ENCODE results near the gene MRPL50. TPM values are rescaled to one million over a fixed set of nuclear protein-coding genes. Genes with fewer than 3 reads are reported as not detected.
"Not testable (repeated sequence)": the region's sequence is repeated elsewhere in the genome, so short reads cannot be mapped to it uniquely, and the experiment has no call there.

The MRPL50 gene
- total RNA-seq, 1 experiment from 2014 or later = 36.4 TPM

GRCh38 chr9:101419863-101420262, 21.4 kb upstream of the MRPL50 start:
- in situ Hi-C loops (cut with HindIII; ENCODE audit: low sequenced_read_pairs) = no loop called here
- no peak for DNase-seq (ENCODE audit: low spot score)

GRCh38 chr9:101418518-101419430, 20.4 kb upstream of the MRPL50 start:
- no peak for DNase-seq (ENCODE audit: low spot score)

GRCh38 chr9:101417977-101418376, 19.6 kb upstream of the MRPL50 start:
- in situ Hi-C loops (cut with HindIII; ENCODE audit: low sequenced_read_pairs) = no loop called here
- no peak for DNase-seq (ENCODE audit: low spot score)

More at GRCh38 chr9:101418518-101419430, 20.4 kb upstream of the MRPL50 start:
- in situ Hi-C loops (cut with HindIII; ENCODE audit: low sequenced_read_pairs) = no loop called here

- no peak for DNase-seq (ENCODE audit: low spot score)
- in situ Hi-C loops (cut with HindIII; ENCODE audit: low sequenced_read_pairs) = no loop called here
These were observed 19.0 kb upstream of the MRPL50 start for GRCh38 chr9:101417389-101417788.

DNA sequence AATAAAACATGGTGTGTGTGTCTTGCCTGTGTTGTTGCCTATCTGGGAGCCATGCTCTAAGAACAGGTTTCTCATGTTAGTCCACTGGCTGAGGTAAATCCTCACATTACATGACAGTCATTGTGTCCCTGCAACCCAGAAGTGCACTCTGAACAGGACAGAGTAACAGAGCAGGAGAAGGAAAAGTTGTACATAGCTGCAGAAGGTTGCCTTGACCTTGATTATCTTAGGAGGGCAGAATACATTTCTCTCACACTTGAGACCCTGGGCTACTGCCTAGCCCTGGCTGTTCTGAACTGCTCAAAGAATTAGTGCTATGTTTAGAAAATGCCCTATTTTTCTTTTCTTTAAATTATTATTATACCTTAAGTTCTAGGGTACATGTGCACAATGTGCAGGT, 17.2 kb upstream of the MRPL50 start:
- DNase-seq (ENCODE audit: low spot score) = no peak
- in situ Hi-C loops (cut with HindIII; ENCODE audit: low sequenced_read_pairs) = no loop called here

DNA sequence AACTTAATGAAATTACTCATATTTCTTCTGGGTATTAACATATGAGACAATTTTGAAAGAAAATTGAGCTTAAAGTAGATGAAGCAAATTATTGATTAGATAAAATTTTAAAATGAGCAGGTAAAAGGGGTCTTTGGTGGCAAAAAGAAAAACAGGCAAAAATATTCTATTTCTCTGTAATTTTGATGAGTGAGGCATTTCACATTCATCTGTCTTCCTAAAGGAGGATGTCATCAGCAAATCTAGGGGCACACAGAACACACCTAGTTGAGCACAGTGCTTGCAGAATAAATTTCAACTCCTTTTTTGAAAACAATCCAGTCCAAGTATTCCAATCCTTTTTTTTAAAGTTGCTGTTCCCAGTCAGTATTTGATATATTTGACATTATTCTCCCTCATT, 16.4 kb upstream of the MRPL50 start:
- in situ Hi-C loops (cut with HindIII; ENCODE audit: low sequenced_read_pairs) = no loop called here
- no peak for DNase-seq (ENCODE audit: low spot score)

- DNase-seq (ENCODE audit: low spot score) = no peak
- in situ Hi-C loops (cut with HindIII; ENCODE audit: low sequenced_read_pairs) = no loop called here
These were observed 10.7 kb upstream of the MRPL50 start for GRCh38 chr9:101409079-101409477.

- in situ Hi-C loops (cut with HindIII; ENCODE audit: low sequenced_read_pairs) = no loop called here
- no peak for DNase-seq (ENCODE audit: low spot score)
These were observed 10.1 kb upstream of the MRPL50 start for GRCh38 chr9:101408374-101409078.

GRCh38 chr9:101403516-101404285, 5.3 kb upstream of the MRPL50 start:
- in situ Hi-C loops (cut with HindIII; ENCODE audit: low sequenced_read_pairs) = no loop called here
- DNase-seq (ENCODE audit: low spot score) = no peak

GRCh38 chr9:101400120-101400519, 1.7 kb upstream of the MRPL50 start:
- in situ Hi-C loops (cut with HindIII; ENCODE audit: low sequenced_read_pairs) = no loop called here
- DNase-seq (ENCODE audit: low spot score) = peak; percentile 20

- in situ Hi-C loops (cut with HindIII; ENCODE audit: low sequenced_read_pairs) = no loop called here
- no peak for DNase-seq (ENCODE audit: low spot score)
These were observed 1.2 kb upstream of the MRPL50 start for GRCh38 chr9:101399643-101399970.

DNA sequence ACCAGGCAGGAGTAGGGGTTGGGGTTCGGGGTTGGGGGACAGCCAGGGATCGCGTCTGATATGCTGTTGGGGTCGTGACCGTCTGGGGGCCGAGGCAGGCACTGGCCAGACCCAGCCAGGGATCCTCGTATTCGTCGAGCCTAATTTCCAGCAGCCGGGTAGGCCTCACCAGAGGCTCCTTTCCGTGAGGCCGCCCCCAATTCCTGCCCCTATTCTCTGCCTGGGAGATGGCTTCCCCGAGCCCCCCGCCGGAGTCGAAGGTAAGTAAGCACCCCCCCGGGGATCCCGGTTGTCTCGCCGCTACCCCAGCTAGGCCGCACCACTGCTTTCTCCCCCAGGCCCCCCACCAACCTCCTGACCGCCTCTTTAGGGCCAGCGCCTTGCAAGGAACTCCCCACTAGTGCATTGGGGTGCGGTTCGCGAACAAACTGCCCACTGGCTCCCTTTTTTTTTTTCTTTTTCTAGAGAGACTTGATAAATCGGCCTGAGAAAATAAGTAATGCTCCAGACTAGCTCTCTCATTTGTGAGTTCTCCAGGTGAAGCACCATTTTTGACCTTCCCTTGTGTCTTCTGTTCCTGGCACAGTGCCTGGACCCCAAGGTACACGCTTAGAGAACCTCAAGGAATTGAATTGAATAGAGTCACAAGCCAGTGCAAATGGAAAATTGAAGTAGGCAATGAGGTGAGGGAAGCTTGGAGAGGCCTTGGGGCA, 668 bp upstream of the MRPL50 start:
- DNase-seq (ENCODE audit: low spot score) = peak; percentile 28
- in situ Hi-C loops (cut with HindIII; ENCODE audit: low sequenced_read_pairs) = no loop called here

- in situ Hi-C loops (cut with HindIII; ENCODE audit: low sequenced_read_pairs) = no loop called here
- DNase-seq (ENCODE audit: low spot score) = no peak
These were observed 711 bp downstream of the MRPL50 start for GRCh38 chr9:101397746-101398067.

GRCh38 chr9:101394687-101395086, 3.7 kb downstream of the MRPL50 start:
- DNase-seq (ENCODE audit: low spot score) = no peak
- in situ Hi-C loops (cut with HindIII; ENCODE audit: low sequenced_read_pairs) = no loop called here

DNA sequence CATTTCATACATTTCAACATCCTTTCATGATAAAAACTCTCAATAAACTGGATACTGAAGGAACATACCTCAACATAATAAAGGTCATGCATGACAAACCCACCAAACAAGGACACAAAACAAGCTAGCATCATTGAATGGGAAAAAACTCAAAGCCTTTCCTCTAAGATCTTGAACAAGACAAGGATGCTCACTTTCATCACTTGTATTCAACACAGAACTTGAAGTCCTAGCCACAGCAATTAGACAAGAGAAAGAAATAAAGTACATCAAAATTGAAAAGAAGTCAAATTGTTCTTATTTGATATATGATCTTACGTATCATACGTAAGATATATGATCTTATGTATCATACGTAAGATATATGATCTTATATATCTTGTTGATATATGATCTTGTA, 5.3 kb downstream of the MRPL50 start:
- in situ Hi-C loops (cut with HindIII; ENCODE audit: low sequenced_read_pairs) = no loop called here
- DNase-seq (ENCODE audit: low spot score) = no peak

GRCh38 chr9:101388507-101388993, 9.9 kb downstream of the MRPL50 start:
- DNase-seq (ENCODE audit: low spot score) = peak; percentile 15
- in situ Hi-C loops (cut with HindIII; ENCODE audit: low sequenced_read_pairs) = no loop called here

DNA sequence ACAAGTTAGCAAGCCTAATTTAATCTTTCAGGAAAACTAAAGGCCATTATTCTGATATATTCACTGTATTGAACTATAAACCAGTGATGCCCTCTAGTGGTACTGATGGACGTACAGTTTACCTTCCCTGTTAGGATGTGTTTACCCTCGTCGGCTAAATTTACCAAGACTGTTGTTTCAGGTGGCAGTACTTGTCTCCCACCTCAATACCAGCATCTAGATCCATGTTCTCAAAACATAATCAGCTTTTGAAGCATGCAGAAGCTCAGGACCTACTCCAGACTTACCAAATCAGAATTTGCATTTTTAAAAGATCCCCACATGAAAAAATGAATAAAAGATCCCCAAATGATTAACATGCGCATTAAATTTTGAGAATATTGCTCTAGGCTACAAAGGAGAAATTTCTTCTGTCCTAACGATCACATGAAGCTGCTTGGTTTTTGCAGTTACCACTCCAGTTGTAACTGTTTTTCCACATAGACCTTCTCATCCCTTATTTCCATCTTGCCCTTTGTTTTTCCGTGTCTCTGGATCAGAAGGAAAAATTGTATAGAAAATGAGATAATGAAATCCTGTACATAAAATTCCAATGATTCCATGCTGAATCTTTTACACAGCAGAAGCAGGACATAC, 10.4 kb downstream of the MRPL50 start:
- in situ Hi-C loops (cut with HindIII; ENCODE audit: low sequenced_read_pairs) = no loop called here
- DNase-seq (ENCODE audit: low spot score) = peak; percentile 66

DNA sequence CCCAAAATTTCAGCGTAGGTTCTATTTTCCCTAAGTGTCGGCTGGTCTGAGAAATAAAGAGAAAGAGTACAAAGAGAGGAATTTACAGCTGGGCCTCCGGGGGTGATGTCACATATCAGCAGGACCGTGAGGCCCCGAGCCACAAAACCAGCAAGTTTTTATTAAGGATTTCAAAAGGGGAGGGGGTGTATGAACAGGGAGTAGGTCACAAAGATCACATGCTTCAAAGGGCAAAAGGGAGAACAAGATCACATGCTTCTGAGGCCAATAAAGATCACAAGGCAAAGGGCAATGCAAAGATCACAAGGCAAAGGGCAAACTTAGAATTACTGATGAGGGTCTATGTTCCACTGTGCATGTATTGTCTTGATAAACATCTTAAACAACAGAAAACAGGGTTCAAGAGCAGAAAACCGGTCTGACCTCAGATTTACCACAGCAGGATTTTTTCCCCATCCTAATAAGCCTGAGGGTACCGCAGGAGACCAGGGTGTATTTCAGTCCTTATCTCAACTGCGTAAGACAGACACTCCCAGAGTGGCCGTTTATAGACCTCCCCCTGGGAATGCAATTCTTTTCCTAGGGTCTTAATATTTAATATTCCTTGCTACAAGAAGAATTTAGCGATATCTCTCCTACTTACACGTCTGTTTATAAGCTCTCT, 13.4 kb downstream of the MRPL50 start, which contains the start of gene BAAT:
Gene BAAT (minus strand): TSS at position 134 of the 664 bp plus-strand sequence. CDS start 13,602 bp downstream, outside the sequence.
- DNase-seq (ENCODE audit: low spot score); in situ Hi-C loops (cut with HindIII; ENCODE audit: low sequenced_read_pairs): not testable (repeated sequence)
